ENCODE data around the gene EPHB2.
A peak's percentile ranks its signal among the peaks of the same experiment; 100 is the strongest.
"Not testable (repeated sequence)": the region's sequence is repeated elsewhere in the genome, so short reads cannot be mapped to it uniquely, and the experiment has no call there.

EPHB2 gene

GRCh38 chr1:22837332-22837731, 126.7 kb downstream of the EPHB2 start:
- no peak for DNase-seq (ENCODE audit: low read depth)

GRCh38 chr1:22838965-22839364, 128.3 kb downstream of the EPHB2 start:
- DNase-seq (ENCODE audit: low read depth) = no peak

GRCh38 chr1:22839806-22840205, 129.2 kb downstream of the EPHB2 start:
- no peak for DNase-seq (ENCODE audit: low read depth)

DNA sequence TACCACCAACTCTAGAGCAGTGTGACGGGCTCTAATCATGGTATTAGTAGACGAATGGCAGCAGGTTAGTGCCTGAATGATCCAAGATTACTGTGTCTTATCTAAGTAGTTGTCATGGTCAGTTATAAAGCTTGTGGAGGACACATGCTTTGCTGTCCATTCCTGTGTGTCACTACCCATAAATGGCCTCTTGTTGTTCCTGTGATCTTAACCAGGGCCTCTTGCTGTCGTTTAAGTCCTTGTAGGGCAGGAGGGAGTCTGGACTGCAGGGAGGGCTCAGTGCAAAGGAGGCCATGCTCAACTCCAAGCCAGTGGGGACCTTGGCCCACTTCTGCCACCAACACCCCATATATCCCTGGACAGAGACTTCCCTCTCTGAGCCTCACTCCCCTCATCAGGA, 130.5 kb downstream of the EPHB2 start:
- DNase-seq (ENCODE audit: low read depth) = no peak

DNA sequence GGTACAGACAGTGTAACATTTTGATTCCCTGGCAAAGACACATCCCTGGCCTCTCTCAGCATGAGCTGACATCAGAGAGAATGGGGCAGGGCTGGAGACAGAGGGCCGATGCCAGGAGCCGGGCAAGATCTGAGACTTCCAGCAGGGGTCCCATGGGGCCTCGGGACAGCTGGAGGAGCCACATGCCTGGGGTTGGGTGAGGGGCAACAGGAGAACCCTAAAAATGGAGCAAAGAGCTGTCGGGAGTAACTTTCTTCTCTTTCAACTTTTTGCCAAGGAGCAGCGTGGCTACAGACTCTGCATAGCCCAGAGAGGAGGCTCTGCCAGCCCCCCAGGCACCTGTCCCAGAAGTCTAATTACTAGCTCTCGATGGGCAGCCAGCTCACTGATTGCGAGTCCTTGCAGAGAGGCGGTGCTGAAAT, 131.2 kb downstream of the EPHB2 start:
- DNase-seq (ENCODE audit: low read depth) = peak; percentile 70

- not testable (repeated sequence) for DNase-seq (ENCODE audit: low read depth)
Observed at GRCh38 chr1:22843441-22844183, 133.0 kb downstream of the EPHB2 start.

GRCh38 chr1:22844621-22845020, 134.0 kb downstream of the EPHB2 start:
- no peak for DNase-seq (ENCODE audit: low read depth)

- no peak for DNase-seq (ENCODE audit: low read depth)
Observed at GRCh38 chr1:22845398-22845935, 134.8 kb downstream of the EPHB2 start.

DNA sequence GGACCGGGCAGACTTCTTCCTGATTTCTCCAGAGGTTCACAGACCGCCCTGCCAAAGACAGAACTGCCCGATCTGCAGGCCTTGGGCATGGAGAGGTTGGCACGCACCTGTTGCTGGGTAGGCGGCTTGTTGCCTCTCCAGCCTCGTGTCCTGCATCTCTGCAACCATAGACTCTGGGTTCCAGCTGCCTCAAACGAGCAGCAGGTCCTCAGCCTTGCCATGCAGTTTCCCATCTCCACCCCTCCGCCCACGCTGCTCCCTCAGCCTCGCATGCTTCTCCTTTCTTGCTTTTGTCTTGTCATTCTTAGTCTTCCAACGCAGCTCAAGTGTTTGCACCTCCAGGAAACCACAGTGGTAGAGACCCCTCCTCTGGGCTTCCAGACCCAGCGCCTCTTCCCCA, 135.8 kb downstream of the EPHB2 start:
- DNase-seq (ENCODE audit: low read depth) = no peak

GRCh38 chr1:22847249-22847648, 136.6 kb downstream of the EPHB2 start:
- DNase-seq (ENCODE audit: low read depth) = no peak

DNA sequence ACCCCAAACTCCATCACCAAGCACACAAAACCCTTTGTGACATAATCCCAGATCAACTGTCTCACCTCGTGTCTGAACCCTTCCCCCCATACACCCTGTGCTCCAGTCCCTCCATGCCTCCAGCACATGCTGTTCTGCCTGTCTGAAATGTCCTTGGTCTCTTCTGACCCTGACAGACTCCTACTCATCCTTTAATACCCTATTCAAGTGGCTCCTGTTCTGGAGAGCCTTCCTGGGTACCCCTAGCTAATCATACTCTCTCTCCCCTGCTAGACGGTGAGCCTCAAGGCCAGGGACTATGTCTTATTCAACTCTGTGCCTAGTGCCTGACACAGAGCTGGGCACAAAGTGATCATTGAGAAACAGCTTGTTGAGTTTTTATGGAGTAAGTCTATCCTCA, 137.1 kb downstream of the EPHB2 start:
- DNase-seq (ENCODE audit: low read depth) = no peak

- DNase-seq (ENCODE audit: low read depth) = no peak
Observed at GRCh38 chr1:22848405-22848804, 137.8 kb downstream of the EPHB2 start.

DNA sequence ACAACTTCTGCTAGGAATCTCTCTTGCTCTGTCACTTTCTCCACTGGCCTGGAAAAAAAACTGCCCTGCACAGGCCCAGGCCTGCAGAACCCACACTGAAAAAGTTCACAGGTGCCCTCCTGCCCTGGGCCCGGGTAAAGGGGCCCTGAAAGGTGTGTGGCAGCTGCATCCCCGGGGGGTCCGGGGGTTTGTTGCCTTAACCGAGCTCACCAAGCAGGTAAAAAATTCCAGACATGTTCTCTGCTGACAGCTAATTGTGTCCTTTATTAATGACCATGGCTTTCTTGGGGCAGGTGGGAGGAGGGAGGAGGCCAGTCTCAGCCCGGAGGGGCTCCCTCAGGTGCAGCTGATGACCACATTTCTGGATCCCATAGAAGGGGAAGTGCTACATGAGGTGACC, 139.1 kb downstream of the EPHB2 start:
- DNase-seq (ENCODE audit: low read depth) = no peak

- no peak for DNase-seq (ENCODE audit: low read depth)
Observed at GRCh38 chr1:22850281-22850680, 139.6 kb downstream of the EPHB2 start.

DNA sequence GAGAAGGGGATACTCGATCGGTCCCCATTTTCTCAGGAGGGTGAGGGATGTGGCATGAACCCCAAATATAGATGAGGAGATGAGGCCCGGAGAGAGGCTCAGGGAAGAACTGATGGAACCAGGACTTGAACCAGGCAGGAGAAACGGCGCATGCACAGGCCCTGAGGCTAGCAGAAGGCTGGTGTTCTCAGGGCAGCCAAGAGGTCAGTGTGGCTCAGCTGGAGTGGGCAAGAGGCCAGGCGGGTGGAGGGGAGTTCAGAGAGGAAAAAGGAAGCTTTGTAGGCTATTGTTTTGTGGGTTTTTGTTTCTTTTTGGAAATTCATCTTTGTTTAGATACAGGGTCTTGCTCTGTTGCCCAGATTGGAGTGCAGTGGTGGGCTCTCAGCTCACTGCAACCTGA, 140.0 kb downstream of the EPHB2 start:
- DNase-seq (ENCODE audit: low read depth) = peak; percentile 20

- DNase-seq (ENCODE audit: low read depth) = no peak
Observed at GRCh38 chr1:22851517-22851916, 140.9 kb downstream of the EPHB2 start.

DNA sequence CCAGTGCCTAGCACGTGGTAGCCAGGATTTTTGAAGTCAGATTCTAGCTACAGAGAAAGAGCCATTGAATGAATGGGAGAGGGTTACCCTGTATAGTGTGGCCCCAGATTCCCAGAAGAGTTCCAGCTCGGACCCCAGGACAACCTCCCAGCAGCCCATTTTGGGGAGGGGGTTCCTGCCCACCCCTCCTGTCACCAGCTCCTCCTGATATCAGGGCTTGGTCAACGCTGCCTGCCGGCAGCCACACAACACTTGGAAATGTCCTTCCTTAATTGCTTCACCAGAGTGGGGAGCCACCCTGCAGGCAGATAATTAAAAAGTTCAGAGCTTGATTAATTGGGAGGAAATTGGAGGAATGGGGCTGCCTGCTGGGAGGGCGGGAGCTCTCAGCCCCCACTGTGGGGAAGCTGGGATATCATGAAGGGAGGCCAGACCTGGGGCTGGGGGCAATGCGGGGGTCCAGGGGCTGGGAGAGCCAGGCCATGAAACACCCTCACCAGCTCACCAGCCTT, 141.6 kb downstream of the EPHB2 start:
- DNase-seq (ENCODE audit: low read depth) = no peak

GRCh38 chr1:22853651-22854185, 143.1 kb downstream of the EPHB2 start:
- DNase-seq (ENCODE audit: low read depth) = no peak

- no peak for DNase-seq (ENCODE audit: low read depth)
Observed at GRCh38 chr1:22854688-22855565, 144.3 kb downstream of the EPHB2 start.

- DNase-seq (ENCODE audit: low read depth) = peak; percentile 25
Observed at GRCh38 chr1:22855668-22856606, 145.3 kb downstream of the EPHB2 start.

- DNase-seq (ENCODE audit: low read depth) = no peak
Observed at GRCh38 chr1:22857661-22858060, 147.0 kb downstream of the EPHB2 start.
